T-helper 2 cell treated with Interferon-gamma antibody and Interleukin-4, amounts not matched to agents 5 μg/mL and 100 μg/mL, for 36 hours (primary cell): ENCODE measurements around the gene MVK.

Experiments used
- DNase-seq: peaks from one replicate; pipeline ENCODE4 v3.0.0; 2021; ENCODE audit warnings: low spot score
- H3K27ac Mint-ChIP-seq: one replicate; pipeline ENCODE4 v1.8.0; 2021; ENCODE audit warnings: mild to moderate bottlenecking, mixed read lengths
- H3K27me3 Mint-ChIP-seq: one replicate; pipeline ENCODE4 v1.8.0; 2021; ENCODE audit warnings: low read depth, mixed read lengths
- H3K36me3 Mint-ChIP-seq: one replicate; pipeline ENCODE4 v1.8.0; 2021; ENCODE audit warnings: low read depth, mixed read lengths
- H3K4me1 Mint-ChIP-seq: one replicate; pipeline ENCODE4 v1.8.0; 2021; ENCODE audit warnings: low read depth, mixed read lengths
- H3K4me3 Mint-ChIP-seq: one replicate; pipeline ENCODE4 v1.8.0; 2022; ENCODE audit warnings: mild to moderate bottlenecking, moderate library complexity, mixed read lengths
- H3K9me3 Mint-ChIP-seq: one replicate; pipeline ENCODE4 v1.8.0; 2021; ENCODE audit warnings: mixed read lengths

MVK gene

GRCh38 chr12:109553483-109553882 is 20.1 kb upstream of the MVK start:
- H3K4me1 Mint-ChIP-seq = no peaks in the 10 kb centered on the region
- DNase-seq = no peak
- no peak overlapping the region for H3K4me3 Mint-ChIP-seq
- no peak overlapping the region for H3K27ac Mint-ChIP-seq
- no peaks in the 10 kb centered on the region for H3K36me3 Mint-ChIP-seq
- no peaks in the 10 kb centered on the region for H3K9me3 Mint-ChIP-seq
- H3K27me3 Mint-ChIP-seq = peaks cover 5% of the 10 kb centered on the region

DNA sequence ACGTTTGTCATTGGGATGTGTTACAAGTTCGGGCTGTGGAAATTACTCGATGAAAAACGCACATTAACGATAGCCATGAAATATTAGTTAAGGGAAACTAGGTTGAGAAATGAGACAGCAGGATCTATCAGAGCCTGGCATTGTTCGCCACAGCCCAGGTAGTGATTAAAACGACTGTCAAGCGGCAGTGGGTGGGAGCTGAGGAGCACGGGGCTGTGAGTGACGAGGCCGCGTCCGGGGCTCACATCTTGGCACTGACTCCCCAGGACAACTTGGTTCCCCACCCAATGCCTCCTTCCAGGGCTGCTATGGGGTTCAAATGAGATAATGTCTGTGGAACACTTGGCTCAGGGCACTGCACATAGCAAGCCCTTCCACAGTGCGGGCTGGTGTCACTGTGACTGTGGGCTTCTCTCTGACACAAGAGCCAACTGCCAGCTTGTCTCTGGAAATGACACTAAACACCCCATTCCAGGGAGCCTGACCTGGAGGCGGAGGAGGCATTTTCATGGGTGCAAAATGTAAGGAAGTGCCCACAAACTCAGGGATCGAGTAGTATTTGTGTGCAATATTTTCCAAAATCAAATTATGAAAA is 19.6 kb upstream of the MVK start:
- H3K36me3 Mint-ChIP-seq = no peaks in the 10 kb centered on the region
- DNase-seq = no peak
- no peaks in the 10 kb centered on the region for H3K4me1 Mint-ChIP-seq
- H3K27me3 Mint-ChIP-seq = peaks cover 1% of the 10 kb centered on the region
- no peaks in the 10 kb centered on the region for H3K9me3 Mint-ChIP-seq
- no peak overlapping the region for H3K4me3 Mint-ChIP-seq
- no peak overlapping the region for H3K27ac Mint-ChIP-seq

DNA sequence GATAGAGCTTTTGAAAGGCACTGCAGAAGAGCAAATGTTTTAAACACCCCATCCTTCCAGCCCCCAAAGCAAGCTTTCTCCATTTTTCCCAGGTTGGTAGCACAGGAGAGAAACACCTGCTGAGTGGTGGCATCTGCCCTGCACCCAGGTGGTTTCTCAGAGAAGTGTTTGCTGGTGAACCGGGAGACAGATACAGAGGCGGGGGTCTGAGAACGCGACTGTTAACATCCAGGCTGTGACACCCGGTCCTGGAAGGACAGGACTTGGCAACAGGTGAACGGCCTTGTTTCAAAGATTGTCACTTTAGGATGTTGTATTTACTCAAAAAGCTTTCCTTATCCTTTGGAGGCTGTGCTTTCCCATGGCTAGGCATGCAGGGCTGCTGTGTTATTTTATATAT is 18.8 kb upstream of the MVK start:
- Mint-ChIP-seq H3K4me3 (no peak overlapping the region), H3K27me3 (no peaks in the 10 kb centered on the region), H3K27ac (no peak overlapping the region)

DNA sequence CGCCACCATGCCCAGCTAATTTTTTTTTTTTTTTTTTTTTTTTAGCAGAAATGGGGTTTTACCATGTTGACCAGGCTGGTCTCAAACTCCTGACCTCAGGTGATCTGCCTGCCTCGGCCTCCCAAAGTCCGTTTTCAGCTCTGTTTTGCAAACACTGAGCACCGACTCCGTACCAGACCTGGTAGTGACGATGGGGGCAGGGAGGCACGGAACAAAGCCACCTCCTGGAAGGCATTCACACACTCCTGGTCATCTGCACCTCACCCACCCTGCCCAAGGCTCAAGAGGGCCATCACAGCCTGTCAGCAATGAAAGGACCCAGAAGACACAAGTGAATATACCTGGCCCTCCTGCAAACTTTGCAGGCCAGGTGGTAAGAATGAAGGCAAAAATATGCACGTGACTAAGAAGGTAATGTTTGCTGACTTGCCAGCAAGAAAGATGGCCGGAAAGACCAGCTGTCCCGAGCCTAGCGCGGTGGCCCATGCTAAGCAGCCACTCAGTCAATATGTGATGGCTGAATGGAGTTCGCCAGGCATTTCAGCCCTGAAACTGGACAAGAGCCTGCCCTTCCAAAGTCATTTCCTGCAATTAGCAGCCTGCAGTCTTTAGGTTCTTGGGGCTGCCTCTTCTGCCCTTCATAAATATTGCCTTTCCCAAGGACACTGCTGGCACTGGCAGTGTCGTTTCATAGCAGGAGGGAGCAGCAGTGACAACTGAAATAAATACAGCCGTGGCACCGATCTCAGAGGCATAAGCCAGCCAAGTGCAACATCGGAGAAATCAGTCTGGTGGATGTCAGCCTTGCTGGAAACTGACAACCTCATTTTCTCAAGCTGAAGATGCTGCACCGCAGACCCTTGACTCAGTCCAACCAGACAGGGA is 17.9 kb upstream of the MVK start:
- H3K27me3 Mint-ChIP-seq = no peaks in the 10 kb centered on the region
- H3K4me1 Mint-ChIP-seq = no peaks in the 10 kb centered on the region
- no peak overlapping the region for H3K27ac Mint-ChIP-seq
- H3K9me3 Mint-ChIP-seq = no peaks in the 10 kb centered on the region
- no peak overlapping the region for H3K4me3 Mint-ChIP-seq
- no peak for DNase-seq
- no peaks in the 10 kb centered on the region for H3K36me3 Mint-ChIP-seq

More for the DNA sequence above, 18.8 kb upstream of the MVK start:
- Mint-ChIP-seq H3K36me3 (no peaks in the 10 kb centered on the region), H3K9me3 (no peaks in the 10 kb centered on the region), H3K4me1 (no peaks in the 10 kb centered on the region)
- no peak for DNase-seq

- Mint-ChIP-seq H3K4me3 (no peak overlapping the region), H3K4me1 (no peaks in the 10 kb centered on the region), H3K27ac (no peak overlapping the region), H3K9me3 (peaks cover 7% of the 10 kb centered on the region), H3K36me3 (peaks cover 8% of the 10 kb centered on the region), H3K27me3 (no peaks in the 10 kb centered on the region)
- no peak for DNase-seq
These were observed 16.4 kb upstream of the MVK start for GRCh38 chr12:109557200-109557599.

DNA sequence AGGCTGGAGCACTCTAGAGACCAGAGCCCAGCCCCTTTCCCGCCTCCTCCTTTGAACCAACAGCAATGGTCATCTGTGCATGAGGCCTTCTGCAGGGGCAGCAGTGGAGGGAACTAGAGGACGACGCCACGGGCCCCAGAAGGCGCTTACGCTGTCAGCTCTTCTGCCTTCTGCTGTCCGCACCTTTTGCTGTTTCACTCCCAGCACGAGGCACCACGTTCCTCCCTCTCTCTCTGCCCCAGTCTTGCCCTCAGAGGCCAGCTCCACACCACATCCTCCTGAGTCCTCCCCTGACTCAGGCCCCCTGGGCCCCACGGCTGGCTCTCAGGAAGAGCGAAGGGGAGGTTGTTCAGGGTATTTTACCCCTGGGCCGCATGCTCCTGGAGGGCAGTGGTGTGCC is 15.8 kb upstream of the MVK start:
- H3K9me3 Mint-ChIP-seq = peaks cover 12% of the 10 kb centered on the region
- DNase-seq = no peak
- no peaks in the 10 kb centered on the region for H3K27me3 Mint-ChIP-seq
- no peak overlapping the region for H3K4me3 Mint-ChIP-seq
- no peak overlapping the region for H3K27ac Mint-ChIP-seq
- no peaks in the 10 kb centered on the region for H3K4me1 Mint-ChIP-seq
- H3K36me3 Mint-ChIP-seq = peaks cover 14% of the 10 kb centered on the region

GRCh38 chr12:109558374-109559199 is 15.0 kb upstream of the MVK start:
- no peak overlapping the region for H3K27ac Mint-ChIP-seq
- H3K27me3 Mint-ChIP-seq = no peaks in the 10 kb centered on the region
- H3K4me1 Mint-ChIP-seq = no peaks in the 10 kb centered on the region
- DNase-seq = no peak
- H3K36me3 Mint-ChIP-seq = peaks cover 15% of the 10 kb centered on the region
- no peak overlapping the region for H3K4me3 Mint-ChIP-seq
- H3K9me3 Mint-ChIP-seq = peaks cover 12% of the 10 kb centered on the region

DNA sequence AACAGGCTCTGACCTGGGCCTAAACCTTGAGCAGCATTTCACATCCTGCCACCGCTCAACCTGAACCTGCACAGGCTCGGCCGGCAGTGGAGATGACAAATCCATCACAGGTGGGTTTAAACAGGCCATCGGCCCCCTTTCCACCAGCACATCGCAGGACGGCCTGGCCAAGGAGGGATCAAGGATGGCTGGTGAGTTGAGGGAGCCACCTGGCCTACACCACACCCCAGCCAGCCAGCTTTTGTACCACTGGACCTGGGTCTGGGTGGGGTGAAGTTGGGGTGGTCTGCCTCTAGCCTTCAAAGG is 14.4 kb upstream of the MVK start:
- Mint-ChIP-seq H3K27me3 (no peaks in the 10 kb centered on the region), H3K9me3 (peaks cover 12% of the 10 kb centered on the region), H3K4me1 (no peaks in the 10 kb centered on the region), H3K36me3 (peaks cover 19% of the 10 kb centered on the region), H3K4me3 (no peak overlapping the region), H3K27ac (no peak overlapping the region)
- no peak for DNase-seq

DNA sequence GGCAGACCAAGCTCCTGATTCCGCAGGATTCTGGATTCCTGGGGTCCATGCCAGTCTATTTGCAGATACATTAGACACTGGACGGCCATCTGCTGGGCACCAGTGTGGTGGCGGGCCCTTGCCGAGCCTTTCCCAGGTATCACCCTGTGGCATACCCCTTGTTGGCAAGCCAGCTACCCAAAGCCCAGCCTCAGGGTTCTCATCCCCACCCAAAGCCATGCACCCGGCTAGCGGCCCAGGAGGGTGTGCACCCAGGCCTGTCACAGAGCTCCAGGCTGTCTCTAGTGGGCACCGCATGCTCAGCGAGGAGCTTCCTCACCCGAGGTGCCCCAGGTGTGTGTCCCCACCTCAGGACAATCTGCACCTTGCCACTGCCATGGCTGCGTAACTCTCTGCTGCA is 14.0 kb upstream of the MVK start:
- Mint-ChIP-seq H3K4me1 (no peaks in the 10 kb centered on the region), H3K27me3 (no peaks in the 10 kb centered on the region), H3K36me3 (peaks cover 21% of the 10 kb centered on the region), H3K27ac (no peak overlapping the region), H3K4me3 (no peak overlapping the region), H3K9me3 (peaks cover 12% of the 10 kb centered on the region)
- no peak for DNase-seq

DNA sequence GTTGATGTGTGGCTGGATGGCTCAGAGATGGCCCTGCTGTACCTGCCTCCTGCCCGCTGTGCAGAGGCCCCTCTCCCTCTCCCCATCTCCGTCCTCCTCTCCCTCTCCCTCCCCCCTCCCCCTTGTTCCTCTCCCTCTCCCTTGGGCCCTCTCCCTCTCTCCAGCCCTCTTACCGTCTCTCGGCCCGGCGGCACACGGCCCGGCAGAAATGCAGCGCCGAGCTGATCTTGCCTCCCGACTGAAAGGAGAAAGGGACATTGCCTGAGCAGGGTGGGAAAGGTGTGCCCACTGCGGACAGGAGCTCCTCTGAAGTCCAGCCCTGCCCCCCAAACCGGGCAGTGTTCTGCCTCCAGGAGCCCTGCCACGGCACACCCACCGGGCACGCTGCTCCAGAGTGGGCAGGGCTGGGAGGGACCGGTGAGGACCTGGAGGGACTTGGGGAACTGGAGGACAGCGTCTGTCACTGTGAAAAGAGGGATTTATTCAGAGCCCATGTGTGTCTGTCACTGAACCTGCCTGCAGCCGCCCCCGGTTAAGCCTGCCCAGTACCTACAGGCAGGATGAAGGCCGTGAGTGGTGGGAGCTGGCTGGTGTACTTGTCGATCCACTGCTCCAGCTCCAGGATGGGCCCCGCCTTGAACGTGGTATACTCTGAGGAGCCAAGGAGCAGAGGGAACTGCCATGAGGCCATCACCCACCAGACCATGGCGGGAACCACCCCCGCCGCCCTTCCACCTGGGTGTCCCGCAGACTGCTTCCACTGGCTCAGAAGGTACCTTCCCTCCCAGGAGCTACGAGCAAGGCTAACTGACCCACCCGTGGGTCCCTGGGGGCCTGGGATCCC is 12.5 kb upstream of the MVK start:
- H3K9me3 Mint-ChIP-seq = peaks cover 12% of the 10 kb centered on the region
- H3K27ac Mint-ChIP-seq = no peak overlapping the region
- no peaks in the 10 kb centered on the region for H3K27me3 Mint-ChIP-seq
- H3K4me3 Mint-ChIP-seq = no peak overlapping the region
- peaks cover 27% of the 10 kb centered on the region for H3K36me3 Mint-ChIP-seq
- no peaks in the 10 kb centered on the region for H3K4me1 Mint-ChIP-seq
- no peak for DNase-seq

DNA sequence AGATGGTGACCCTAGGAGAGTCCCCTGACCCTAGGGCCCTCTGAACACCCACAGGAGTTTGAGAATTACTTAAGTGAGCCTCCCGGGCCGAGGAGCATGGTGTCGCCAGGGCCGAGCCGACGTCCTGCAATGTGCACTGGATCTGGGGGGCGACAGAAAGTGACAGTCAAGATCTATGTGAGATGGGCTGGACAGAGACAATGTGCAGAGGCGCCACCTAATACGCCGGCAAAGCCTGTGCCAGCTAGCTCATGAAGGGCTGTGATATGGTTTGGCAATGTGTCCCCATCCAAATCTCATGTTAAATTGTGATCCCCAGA is 11.9 kb upstream of the MVK start:
- Mint-ChIP-seq H3K9me3 (peaks cover 12% of the 10 kb centered on the region), H3K4me3 (no peak overlapping the region), H3K27ac (no peak overlapping the region), H3K27me3 (no peaks in the 10 kb centered on the region), H3K4me1 (no peaks in the 10 kb centered on the region), H3K36me3 (peaks cover 30% of the 10 kb centered on the region)
- no peak for DNase-seq

- Mint-ChIP-seq H3K36me3 (peaks cover 35% of the 10 kb centered on the region), H3K4me1 (no peaks in the 10 kb centered on the region), H3K4me3 (no peak overlapping the region), H3K27ac (no peak overlapping the region), H3K9me3 (peaks cover 12% of the 10 kb centered on the region), H3K27me3 (no peaks in the 10 kb centered on the region)
- DNase-seq = no peak
These were observed 10.7 kb upstream of the MVK start for GRCh38 chr12:109562871-109563270.

DNA sequence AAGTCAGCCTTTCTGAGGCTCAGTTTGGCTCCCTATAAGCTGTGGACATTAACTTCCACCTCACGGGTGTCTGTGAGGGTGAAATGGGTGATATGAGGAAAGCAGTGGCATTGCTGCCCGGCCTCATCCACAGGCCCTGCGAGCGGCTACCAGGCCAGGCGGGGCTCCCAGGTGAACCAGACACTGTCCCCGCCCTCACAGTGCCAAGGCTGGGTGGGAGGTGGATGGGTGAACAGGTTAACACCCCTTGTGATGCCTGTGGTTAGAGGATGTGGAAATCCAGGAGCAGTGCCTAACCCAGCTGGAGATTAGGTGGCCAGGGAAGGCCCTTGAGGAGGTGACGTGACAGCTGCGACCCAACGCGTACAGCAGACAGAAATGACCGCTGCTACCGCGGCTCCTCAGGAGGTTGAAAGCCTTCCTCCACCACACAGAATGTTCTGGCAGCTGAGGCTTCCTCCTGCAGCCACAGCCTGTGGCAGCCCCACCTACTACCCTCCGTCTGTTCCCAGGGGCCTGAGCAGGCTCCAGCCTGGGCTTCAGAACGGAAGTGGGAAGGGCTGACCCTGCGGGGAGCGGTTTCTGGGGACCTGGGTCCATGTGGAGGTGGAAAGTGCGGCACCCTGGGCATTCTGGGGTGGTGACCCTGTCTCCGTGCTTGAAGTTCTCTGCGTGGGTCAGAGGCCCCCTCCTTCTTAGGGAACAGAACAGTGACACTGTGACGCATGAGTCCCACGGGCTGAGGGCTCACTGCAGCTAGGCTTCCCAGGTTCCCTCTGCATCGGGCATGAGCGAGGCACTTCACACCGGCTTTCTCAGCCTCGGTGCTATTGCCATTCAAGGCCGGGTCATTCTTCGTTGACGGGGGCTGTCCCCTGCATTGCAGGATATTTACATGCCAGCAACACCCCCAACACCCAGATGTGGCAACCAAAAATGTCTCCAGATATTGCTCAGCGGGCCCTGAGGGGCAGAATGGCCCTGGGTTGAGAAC is 10.0 kb upstream of the MVK start:
- no peak for DNase-seq
- H3K27ac Mint-ChIP-seq = no peak overlapping the region
- no peak overlapping the region for H3K4me3 Mint-ChIP-seq
- peaks cover 12% of the 10 kb centered on the region for H3K9me3 Mint-ChIP-seq
- no peaks in the 10 kb centered on the region for H3K4me1 Mint-ChIP-seq
- H3K27me3 Mint-ChIP-seq = no peaks in the 10 kb centered on the region
- H3K36me3 Mint-ChIP-seq = peaks cover 35% of the 10 kb centered on the region
